Spleen (tissue), 11 donors: ENCODE measurements around the gene BMPR1A. TPM values are rescaled to one million over a fixed set of nuclear protein-coding genes. Genes with fewer than 3 reads are reported as not detected.
"Not testable (repeated sequence)": the region's sequence is repeated elsewhere in the genome, so short reads cannot be mapped to it uniquely, and the experiment has no call there.

ENCODE experiments used
- DNase-seq: peaks from one replicate; pipeline ENCODE4 v3.0.0-alpha.2; 2020
- H3K27ac ChIP-seq, 8 donors: fragments of 200-600 bp; sonication (generic) in 7 of 8; 1 replicate in 4 of 8; 2 replicates in 4 of 8; pipeline versions ENCODE4 v1.5.0 to v1.8.0; 2016 to 2021; ENCODE audit warnings: inconsistent platforms in 4 of 8, mild to moderate bottlenecking in 4 of 8, moderate library complexity in 1 of 8
- H3K27me3 ChIP-seq, 7 donors: fragments of 200-600 bp; sonication (generic) in 6 of 7; replicated peaks in 1 of 7; 1 replicate in 4 of 7; 2 replicates in 3 of 7; pipeline versions ENCODE4 v1.5.0 to v1.8.0; 2016 to 2021; ENCODE audit warnings: inconsistent platforms in 3 of 7, mild to moderate bottlenecking in 1 of 7
- H3K36me3 ChIP-seq, 6 donors: fragments of 200-600 bp; sonication (generic) in 5 of 6; 1 replicate in 4 of 6; 2 replicates in 2 of 6; pipeline versions ENCODE4 v1.5.0 to v1.8.0; 2016 to 2021; ENCODE audit warnings: inconsistent platforms in 2 of 6
- H3K4me1 ChIP-seq, 6 donors: fragments of 200-600 bp; sonication (generic) in 5 of 6; 1 replicate in 3 of 6; 2 replicates in 3 of 6; pipeline versions ENCODE4 v1.5.0 to v1.8.0; 2016 to 2021; ENCODE audit warnings: inconsistent platforms in 3 of 6
- H3K4me3 ChIP-seq, 8 donors: fragments of 200-600 bp; sonication (generic) in 7 of 8; 1 replicate in 4 of 8; 2 replicates in 4 of 8; pipeline versions ENCODE4 v1.5.0 to v1.8.0; 2016 to 2021; ENCODE audit warnings: inconsistent platforms in 4 of 8, mild to moderate bottlenecking in 4 of 8, moderate library complexity in 2 of 8
- H3K9me3 ChIP-seq, 8 donors: fragments of 200-600 bp; sonication (generic) in 7 of 8; 1 replicate in 4 of 8; 2 replicates in 4 of 8; pipeline versions ENCODE4 v1.5.0 to v1.8.0; 2016 to 2021; ENCODE audit warnings: inconsistent platforms in 4 of 8
- POLR2A ChIP-seq, 3 donors: fragments of 450-650 bp; IDR thresholded peaks; one replicate each; pipeline ENCODE4 v1.5.1; 2017; ENCODE audit warnings: antibody characterized with exemption in 3 of 3, mild to moderate bottlenecking in 1 of 3
- POLR2AphosphoS5 ChIP-seq, 3 donors: sonication (generic); formaldehyde crosslinking; IDR thresholded peaks; one replicate each; pipeline ENCODE4 v1.5.1; 2017; ENCODE audit warnings: antibody characterized with exemption in 3 of 3
- WGBS, 5 donors: extraction: QIAGEN DNeasy Blood & Tissue Kit in 3 of 5; methylation state at CpG; one replicate each; pipeline versions ENCODE4 v1.1.5 to v1.1.7; 2013 to 2018; 5-methylcytosine and 5-hydroxymethylcytosine counted together
- intact Hi-C: fragments of 100-400 bp; cut with DNase I; formaldehyde crosslinking; loops from one replicate; pipeline ENCODE4 v1.15.0; 2023; ENCODE audit warnings: low total_unique reads
- polyA plus RNA-seq, 3 donors: library from polyadenylated mRNA; stranded (reverse); fragments of 200-250 nt; gene quantifications; one replicate each; pipeline ENCODE4 v1.2.1, GENCODE V29; 2013
- total RNA-seq, 7 donors: library from RNA; depleted of rRNA in 3 of 7; stranded (reverse); fragments of >200 nt in 3 of 7; fragmentation: NEBNext Ultra II Directional in 4 of 7; extraction: Animal tissue kit (Norgen Biotek cat#: 25700) in 4 of 7; gene quantifications; one replicate each; pipeline versions ENCODE4 v1.1.0 to v1.2.1, GENCODE V29; 2016 to 2021
- TF ChIP-seq, protein P1 (sequence below), 11 experiments: fragments of 200-600 bp in 7 of 11; fragments of 450-650 bp in 4 of 11; sonication (generic) in 4 of 11; IDR thresholded peaks in 8 of 11; conservative IDR thresholded peaks in 3 of 11; 1 replicate in 7 of 11; 2 replicates in 4 of 11; pipeline versions ENCODE4 v1.4.0 to v1.8.0; 2016 to 2021; ENCODE audit warnings: antibody characterized with exemption in 11 of 11, inconsistent platforms in 4 of 11, mild to moderate bottlenecking in 1 of 11
- donor health status: healthy with polysubstance abuse.
- donor health status: DM: no; HTN: no; CAD: no; lungs with moderate emphysema.
- donor health status: DM: no; HTN: no; CAD: no.
- donor health status: Bipolar disorder and iron deficiency.
- donor health status: healthy.
- donor health status: DM: no; HTN: no; CAD: no.
- donor health status: DM: yes; HTN: yes; CAD: no.

BMPR1A gene
- total and polyA plus RNA-seq, 10 donors, result 1.3 to 17.9 (median 10.2) TPM

DNA sequence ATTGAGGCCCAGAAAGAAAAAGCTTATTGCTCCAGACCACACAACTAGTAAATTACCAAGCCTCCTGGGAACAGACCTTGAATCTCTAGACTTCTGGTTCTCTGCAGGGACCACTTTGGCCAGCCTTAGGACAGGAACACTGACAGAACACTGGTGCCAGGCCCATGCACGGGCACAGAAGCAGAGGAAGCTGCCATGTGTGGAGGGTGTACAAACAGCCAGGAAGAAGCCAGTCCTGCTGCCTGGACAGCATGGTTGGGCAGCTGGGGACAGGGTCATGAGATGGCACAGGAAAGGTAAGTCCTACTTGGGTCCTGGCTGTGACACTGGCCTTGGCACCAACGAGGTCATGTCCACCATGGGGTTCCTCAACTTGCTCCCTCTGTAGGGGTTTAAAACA lies 181.8 kb downstream of the BMPR1A start:
- no peaks in the 10 kb centered on the region for H3K27me3 ChIP-seq
- WGBS, 5 donors, result 56 to 79% (median 75%) methylated on average over 1 to 2 of the region's 2 CpGs
- DNase-seq, result no peak
- intact Hi-C loops, result no loop called here
- H3K27ac ChIP-seq, result no peak overlapping the region
- TF ChIP-seq POLR2A (IDR thresholded peaks at IDR 0.05) (no peak), POLR2AphosphoS5 (IDR thresholded peaks at IDR 0.05) (no peak)
- TF ChIP-seq, protein P1, sequence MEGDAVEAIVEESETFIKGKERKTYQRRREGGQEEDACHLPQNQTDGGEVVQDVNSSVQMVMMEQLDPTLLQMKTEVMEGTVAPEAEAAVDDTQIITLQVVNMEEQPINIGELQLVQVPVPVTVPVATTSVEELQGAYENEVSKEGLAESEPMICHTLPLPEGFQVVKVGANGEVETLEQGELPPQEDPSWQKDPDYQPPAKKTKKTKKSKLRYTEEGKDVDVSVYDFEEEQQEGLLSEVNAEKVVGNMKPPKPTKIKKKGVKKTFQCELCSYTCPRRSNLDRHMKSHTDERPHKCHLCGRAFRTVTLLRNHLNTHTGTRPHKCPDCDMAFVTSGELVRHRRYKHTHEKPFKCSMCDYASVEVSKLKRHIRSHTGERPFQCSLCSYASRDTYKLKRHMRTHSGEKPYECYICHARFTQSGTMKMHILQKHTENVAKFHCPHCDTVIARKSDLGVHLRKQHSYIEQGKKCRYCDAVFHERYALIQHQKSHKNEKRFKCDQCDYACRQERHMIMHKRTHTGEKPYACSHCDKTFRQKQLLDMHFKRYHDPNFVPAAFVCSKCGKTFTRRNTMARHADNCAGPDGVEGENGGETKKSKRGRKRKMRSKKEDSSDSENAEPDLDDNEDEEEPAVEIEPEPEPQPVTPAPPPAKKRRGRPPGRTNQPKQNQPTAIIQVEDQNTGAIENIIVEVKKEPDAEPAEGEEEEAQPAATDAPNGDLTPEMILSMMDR (IDR thresholded peaks at IDR 0.05 in 8 of 11, conservative IDR thresholded peaks at IDR 0.05 in 3 of 11), result no peak
- H3K4me1 ChIP-seq, result peaks cover 4 to 47% (median 21%) of the 10 kb centered on the region in 6 donors
- no peaks in the 10 kb centered on the region for H3K9me3 ChIP-seq
- peaks cover 0 to 68% (median 5%) of the 10 kb centered on the region in 6 donors for H3K36me3 ChIP-seq
- H3K4me3 ChIP-seq, result no peak overlapping the region

- H3K27me3 ChIP-seq, H3K4me3 ChIP-seq, H3K9me3 ChIP-seq, intact Hi-C loops, DNase-seq: not testable (repeated sequence)
- H3K4me1 ChIP-seq, result peaks cover 4 to 65% (median 36%) of the 10 kb centered on the region in 6 donors
- peak overlapping the region in 3 of 8 donors; percentile 35 to 44 (median 42) for H3K27ac ChIP-seq
- H3K36me3 ChIP-seq, result peaks cover 0 to 61% (median 5%) of the 10 kb centered on the region in 6 donors
- 79 to 86% (median 83%) methylated on average over 16 of the region's 16 CpGs for WGBS, 5 donors
These were observed 183.7 kb downstream of the BMPR1A start for GRCh38 chr10:86940076-86940475.

GRCh38 chr10:86940677-86941076 lies 184.3 kb downstream of the BMPR1A start:
- H3K9me3 ChIP-seq, result no peaks in the 10 kb centered on the region
- peaks cover 0 to 55% (median 5%) of the 10 kb centered on the region in 6 donors for H3K36me3 ChIP-seq
- H3K4me3 ChIP-seq, result no peak overlapping the region
- DNase-seq, result no peak
- 48 to 89% (median 79%) methylated on average over 3 to 6 of the region's 6 CpGs for WGBS, 5 donors
- H3K27ac ChIP-seq, result peak overlapping the region in 4 of 8 donors; percentile 35 to 44 (median 40)
- intact Hi-C loops, result no loop called here
- H3K27me3 ChIP-seq, result no peaks in the 10 kb centered on the region
- TF ChIP-seq POLR2AphosphoS5 (IDR thresholded peaks at IDR 0.05), result peak in 2 of 3 donors; percentile 43 to 46
- TF ChIP-seq, protein P1 (IDR thresholded peaks at IDR 0.05 in 8 of 11, conservative IDR thresholded peaks at IDR 0.05 in 3 of 11), result no peak
- peaks cover 4 to 71% (median 41%) of the 10 kb centered on the region in 6 donors for H3K4me1 ChIP-seq

DNA sequence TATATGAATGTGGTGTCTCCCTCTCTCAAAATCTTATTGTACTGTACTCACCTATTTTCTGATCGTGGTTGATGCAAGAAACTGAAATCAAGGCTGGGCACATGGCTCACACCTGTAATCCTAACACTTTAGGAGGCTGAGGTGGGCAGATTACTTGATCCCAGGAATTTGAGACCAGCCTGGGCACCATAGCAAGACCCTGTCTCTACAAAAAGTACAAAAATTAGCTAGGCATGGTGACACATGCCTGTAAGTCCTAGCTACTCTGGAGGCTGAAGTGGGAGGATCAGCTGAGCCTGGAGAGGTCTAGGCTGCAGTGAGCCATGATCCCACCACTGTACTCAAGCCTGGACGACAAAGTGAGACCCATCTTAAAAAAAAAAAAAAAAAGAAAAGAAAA lies 185.0 kb downstream of the BMPR1A start:
- no peak for TF ChIP-seq POLR2AphosphoS5 (IDR thresholded peaks at IDR 0.05)
- TF ChIP-seq, protein P1 (IDR thresholded peaks at IDR 0.05 in 8 of 11, conservative IDR thresholded peaks at IDR 0.05 in 3 of 11), result no peak
- TF ChIP-seq POLR2A (IDR thresholded peaks at IDR 0.05), result no peak
- WGBS, 5 donors, result 64 to 86% (median 80%) methylated on average over 2 of the region's 2 CpGs
- Histone ChIP-seq H3K9me3 (no peaks in the 10 kb centered on the region), H3K4me1 (peaks cover 4 to 78% (median 45%) of the 10 kb centered on the region in 6 donors), H3K36me3 (peaks cover 0 to 49% (median 3%) of the 10 kb centered on the region in 6 donors), H3K27ac (peak overlapping the region in 3 of 8 donors; percentile 27 to 47 (median 35)), H3K4me3 (no peak overlapping the region), H3K27me3 (peaks cover 0 to 4% (median 0%) of the 10 kb centered on the region in 7 donors)
- intact Hi-C loops, result no loop called here
- DNase-seq, result no peak
